HepG2 (cell line): ENCODE results near the gene CHDH. TPM values are rescaled to one million over a fixed set of nuclear protein-coding genes. Genes with fewer than 3 reads are reported as not detected.
A peak's percentile ranks its signal among the peaks of the same experiment; 100 is the strongest.

Experiments
- AKAP8 ChIP-seq: sonication (generic); formaldehyde crosslinking; IDR thresholded peaks from 2 replicates; pipeline ENCODE4 v1.5.1; 2020; ENCODE audit warnings: mild to moderate bottlenecking, missing genetic modification reagents
- CEBPG ChIP-seq: IDR thresholded peaks from 2 replicates; pipeline ENCODE4 v1.6.1; 2016
- HNRNPK ChIP-seq: fragments of 200-400 bp; formaldehyde crosslinking; IDR thresholded peaks from 2 replicates; pipeline ENCODE4 v1.6.1; 2018; ENCODE audit warnings: low read length, low read depth, moderate library complexity, mild to moderate bottlenecking; ENCODE audit not compliant: poor library complexity, severe bottlenecking
- KAT8 ChIP-seq: IDR thresholded peaks from 2 replicates; pipeline ENCODE4 v1.6.1; 2016; ENCODE audit warnings: missing genetic modification reagents, missing compliant biosample characterization
- MEIS2 ChIP-seq: sonication (generic); formaldehyde crosslinking; IDR thresholded peaks from 2 replicates; pipeline ENCODE4 v1.9.0; 2021; ENCODE audit warnings: mild to moderate bottlenecking, missing genetic modification reagents
- MIER3 ChIP-seq: IDR thresholded peaks from 2 replicates; pipeline ENCODE4 v1.6.1; 2016; ENCODE audit warnings: missing compliant biosample characterization, borderline replicate concordance
- MTF1 ChIP-seq: sonication (generic); formaldehyde crosslinking; IDR thresholded peaks from 2 replicates; pipeline ENCODE4 v1.5.0; 2020; ENCODE audit warnings: missing genetic modification reagents
- NKX3-1 ChIP-seq: sonication (generic); formaldehyde crosslinking; IDR thresholded peaks from 2 replicates; pipeline ENCODE4 v1.5.0; 2020; ENCODE audit warnings: missing genetic modification reagents
- POLR2AphosphoS2 ChIP-seq: IDR thresholded peaks from 2 replicates; pipeline ENCODE4 v1.6.1; 2011; ENCODE audit warnings: low read depth, low read length, improper control_type of control experiment
- RORA ChIP-seq: sonication (generic); formaldehyde crosslinking; IDR thresholded peaks from 2 replicates; pipeline ENCODE4 v1.5.0; 2020; ENCODE audit warnings: mild to moderate bottlenecking, missing genetic modification reagents, moderate library complexity
- SETDB1 ChIP-seq: sonication (generic); formaldehyde crosslinking; IDR thresholded peaks from 2 replicates; pipeline ENCODE4 v1.5.1; 2020; ENCODE audit warnings: missing genetic modification reagents, mild to moderate bottlenecking, borderline replicate concordance
- SRSF4 ChIP-seq: fragments of 200-400 bp; formaldehyde crosslinking; IDR thresholded peaks from one replicate; pipeline ENCODE4 v1.6.1; 2018; ENCODE audit warnings: mild to moderate bottlenecking, low read depth, low read length, moderate library complexity; ENCODE audit not compliant: poor library complexity, severe bottlenecking
- TEAD3 ChIP-seq: optimal IDR thresholded peaks from 2 replicates; pipeline ENCODE3; 2016; ENCODE audit warnings: borderline replicate concordance
- TRIM24 ChIP-seq: sonication (generic); formaldehyde crosslinking; IDR thresholded peaks from 2 replicates; pipeline ENCODE4 v1.8.0; 2022; ENCODE audit warnings: mild to moderate bottlenecking, missing genetic modification reagents
- U2AF2 ChIP-seq: fragments of 200-400 bp; formaldehyde crosslinking; IDR thresholded peaks from 2 replicates; pipeline ENCODE4 v1.6.1; 2017; ENCODE audit warnings: low read depth, mild to moderate bottlenecking, low read length
- USF2 ChIP-seq, 2 experiments: sonication (generic) in 1 of 2; formaldehyde crosslinking in 1 of 2; IDR thresholded peaks; 2 replicates each; pipeline versions ENCODE4 v1.5.1 to v1.6.1; 2011 to 2020; ENCODE audit warnings: borderline replicate concordance in 1 of 2, low read depth in 1 of 2, low read length in 1 of 2, mild to moderate bottlenecking in 1 of 2, missing genetic modification reagents in 1 of 2, moderate library complexity in 1 of 2
- ZBED4 ChIP-seq: sonication (generic); formaldehyde crosslinking; IDR thresholded peaks from 2 replicates; pipeline ENCODE4 v1.4.0; 2020; ENCODE audit warnings: missing genetic modification reagents, borderline replicate concordance
- ZBTB46 ChIP-seq: sonication (generic); formaldehyde crosslinking; IDR thresholded peaks from 2 replicates; pipeline ENCODE4 v1.4.0; 2020; ENCODE audit warnings: mild to moderate bottlenecking, missing genetic modification reagents, borderline replicate concordance
- ZNF101 ChIP-seq: sonication (generic); formaldehyde crosslinking; IDR thresholded peaks from 2 replicates; pipeline ENCODE4 v1.4.0; 2020; ENCODE audit warnings: mild to moderate bottlenecking, low read depth, missing genetic modification reagents, borderline replicate concordance
- ZNF180 ChIP-seq: sonication (generic); formaldehyde crosslinking; IDR thresholded peaks from 2 replicates; pipeline ENCODE4 v1.4.0; 2020; ENCODE audit warnings: low read depth, missing genetic modification reagents, borderline replicate concordance
- ZNF224 ChIP-seq: sonication (generic); formaldehyde crosslinking; IDR thresholded peaks from 2 replicates; pipeline ENCODE4 v1.5.0; 2020; ENCODE audit warnings: mild to moderate bottlenecking, missing genetic modification reagents
- ZNF547 ChIP-seq: sonication (generic); formaldehyde crosslinking; IDR thresholded peaks from 2 replicates; pipeline ENCODE4 v1.5.1; 2020; ENCODE audit warnings: mild to moderate bottlenecking, missing genetic modification reagents
- polyA plus RNA-seq, 8 experiments: library from polyadenylated mRNA; depleted of rRNA in 3 of 8; stranded (reverse) in 7 of 8; unstranded in 1 of 8; fragments of >200 nt; fragmentation: Illumina TruSeq in 4 of 8; extraction: Trizol in 4 of 8; gene quantifications; 2 replicates each; pipeline versions ENCODE4 v1.2.1 to v1.2.3, GENCODE V29; 2011 to 2016; ENCODE audit warnings: low read depth in 4 of 8, missing spikeins in 1 of 8, mixed read lengths in 1 of 8; ENCODE audit not compliant: insufficient read depth in 1 of 8
- total RNA-seq, 5 experiments: library from RNA; depleted of rRNA; stranded (reverse); fragments of >200 nt; fragmentation: Illumina TruSeq; extraction: Trizol; gene quantifications; 2 replicates each; pipeline ENCODE4 v1.2.3, GENCODE V29; 2016; ENCODE audit warnings: low read depth in 1 of 5

CHDH gene
- total and polyA plus RNA-seq, 2 of the 13 experiments (the other 11 are each of a cell fraction or from before 2014, with no cell fraction given): 28.1 to 48.9 TPM

GRCh38 chr3:53844262-53845102 lies 1.7 kb downstream of the CHDH start (continued):
- TF ChIP-seq ZNF547 (CRISPR knock-in tag) (peak; percentile 14; the same call in 1 of the 2 replicates), POLR2AphosphoS2 (no peak), TRIM24 (no peak), MTF1 (CRISPR knock-in tag) (0 out of 2 replicates have a peak, but pooled peaks have one; percentile 49), HNRNPK (no peak), ZBTB46 (CRISPR knock-in tag) (no peak), ZBED4 (CRISPR knock-in tag) (no peak), USF2 (IDR thresholded peaks at IDR 0.05; ENCODE audit: low read depth, low read length) (no peak), USF2 (CRISPR knock-in tag; IDR thresholded peaks at IDR 0.05; ENCODE audit: borderline replicate concordance) (no peak), ZNF101 (CRISPR knock-in tag) (no peak), U2AF2 (no peak), KAT8 (peak; percentile 33; the same call in 1 of the 2 replicates), MEIS2 (CRISPR knock-in tag) (no peak), SRSF4 (no peak), CEBPG (peak; percentile 28; the same call in 1 of the 2 replicates), MIER3 (CRISPR knock-in tag) (no peak), NKX3-1 (CRISPR knock-in tag) (peak; percentile 32; the same call in 1 of the 2 replicates), TEAD3 (peak; percentile 68), ZNF180 (no peak), RORA (CRISPR knock-in tag) (no peak), AKAP8 (CRISPR knock-in tag) (no peak), SETDB1 (CRISPR knock-in tag) (no peak), ZNF224 (CRISPR knock-in tag) (no peak)
